AG09319 (cell line): ENCODE measurements around the gene GORASP2.

Experiments used
- DNase-seq: peaks from one replicate; pipeline ENCODE4 v3.0.0-alpha.2; 2010; ENCODE audit warnings: low read depth; ENCODE audit errors: extremely low read depth
- CTCF ChIP-seq: IDR thresholded peaks from 2 replicates; pipeline ENCODE4 v1.5.1; 2011; ENCODE audit warnings: low read depth, mild to moderate bottlenecking, inconsistent platforms, low read length, moderate library complexity

The GORASP2 gene

GRCh38 chr2:170944545-170944944, 15.5 kb downstream of the GORASP2 start:
- DNase-seq: no peak
- TF ChIP-seq CTCF: no peak

- DNase-seq: no peak
- no peak for TF ChIP-seq CTCF
These were observed 20.4 kb downstream of the GORASP2 start for GRCh38 chr2:170949415-170949814.

GRCh38 chr2:170950221-170950761, 21.2 kb downstream of the GORASP2 start:
- TF ChIP-seq CTCF: no peak
- DNase-seq: no peak

GRCh38 chr2:170953941-170954340, 24.9 kb downstream of the GORASP2 start:
- no peak for DNase-seq
- no peak for TF ChIP-seq CTCF

- DNase-seq: no peak
- no peak for TF ChIP-seq CTCF
These were observed 34.3 kb downstream of the GORASP2 start for GRCh38 chr2:170963386-170963785.

- no peak for TF ChIP-seq CTCF
- DNase-seq: no peak
These were observed 36.6 kb downstream of the GORASP2 start for GRCh38 chr2:170965446-170966225.

- DNase-seq: no peak
- TF ChIP-seq CTCF: no peak; the same call in none of the 2 replicates
These were observed 37.8 kb downstream of the GORASP2 start for GRCh38 chr2:170966648-170967396.
